Colonic mucosa (tissue), 4 donors: ENCODE results near the gene AGO1. TPM values are rescaled to one million over a fixed set of nuclear protein-coding genes. Genes with fewer than 3 reads are reported as not detected.

Experiments
- DNase-seq: peaks from one replicate; pipeline ENCODE4 v3.0.0-alpha.2; 2020
- H3K27ac ChIP-seq: fragments of 200-600 bp; one replicate; pipeline ENCODE4 v1.8.0; 2021
- H3K27me3 ChIP-seq: fragments of 200-600 bp; one replicate; pipeline ENCODE4 v1.8.0; 2021
- H3K36me3 ChIP-seq: fragments of 200-600 bp; one replicate; pipeline ENCODE4 v1.8.0; 2021
- H3K4me1 ChIP-seq: fragments of 200-600 bp; one replicate; pipeline ENCODE4 v1.8.0; 2021; ENCODE audit warnings: mild to moderate bottlenecking
- H3K4me3 ChIP-seq: fragments of 200-600 bp; one replicate; pipeline ENCODE4 v1.8.0; 2021
- H3K9ac ChIP-seq, 2 donors: one replicate each; pipeline ENCODE4 v1.7.0; 2013; ENCODE audit warnings: control low read depth in 2 of 2, low read depth in 2 of 2, low read length in 2 of 2
- H3K9me3 ChIP-seq: fragments of 200-600 bp; one replicate; pipeline ENCODE4 v1.8.0; 2021
- CTCF ChIP-seq: fragments of 200-600 bp; IDR thresholded peaks from one replicate; pipeline ENCODE4 v1.8.0; 2022; ENCODE audit warnings: antibody characterized with exemption, mild to moderate bottlenecking
- intact Hi-C: fragments of 100-400 bp; cut with DNase I; formaldehyde crosslinking; loops from one replicate; pipeline ENCODE4 v1.14.1; 2022
- total RNA-seq, 2 donors: library from RNA; stranded (reverse); fragmentation: NEBNext Ultra II Directional in 1 of 2; extraction: Animal tissue kit (Norgen Biotek cat#: 25700) in 1 of 2; gene quantifications; one replicate each; pipeline ENCODE4 v1.2.1, GENCODE V29; 2021
- donor health status: healthy.
- donor health status: DM: no; HTN: no; CAD: no.
- donor health status: DM: no; HTN: no; CAD: no.

The AGO1 gene
- 10 to 100 TPM; 24.2 to 27.7 TPM for total RNA-seq

- peak; percentile 96 for TF ChIP-seq CTCF
- Histone ChIP-seq H3K36me3 (no peaks in the 10 kb centered on the region), H3K4me3 (peak within 1 kb of the TSS; percentile 68), H3K4me1 (peaks cover 3% of the 10 kb centered on the region), H3K27ac (peak within 1 kb of the TSS; percentile 30), H3K27me3 (no peaks in the 10 kb centered on the region), H3K9me3 (no peaks in the 10 kb centered on the region), H3K9ac (peak within 1 kb of the TSS; percentile 99)
- intact Hi-C loops, result no loop called here
- DNase-seq, result peak; percentile 95
These were observed at the start of gene AGO1 for GRCh38 chr1:35882945-35883634. Gene AGO1, plus strand, starts transcription at chr1:35883209. Its CDS starts 213 bp downstream, at chr1:35883422.

GRCh38 chr1:35833395-35833794 is 49.6 kb upstream of the AGO1 start:
- no peak for DNase-seq
- peaks cover 16% of the 10 kb centered on the region for H3K36me3 ChIP-seq
- no peaks in the 10 kb centered on the region for H3K4me1 ChIP-seq
- H3K27ac ChIP-seq, result no peak overlapping the region
- no peak for TF ChIP-seq CTCF
- no peaks in the 10 kb centered on the region for H3K9me3 ChIP-seq
- H3K9ac ChIP-seq, result no peak overlapping the region
- H3K27me3 ChIP-seq, result no peaks in the 10 kb centered on the region
- H3K4me3 ChIP-seq, result no peak overlapping the region
- intact Hi-C loops, result no loop called here

GRCh38 chr1:35834218-35834617 is 48.8 kb upstream of the AGO1 start:
- DNase-seq, result no peak
- intact Hi-C loops, result no loop called here
- H3K27me3 ChIP-seq, result no peaks in the 10 kb centered on the region
- no peaks in the 10 kb centered on the region for H3K4me1 ChIP-seq
- TF ChIP-seq CTCF, result no peak
- H3K9ac ChIP-seq, result no peak overlapping the region
- no peak overlapping the region for H3K27ac ChIP-seq
- peaks cover 14% of the 10 kb centered on the region for H3K36me3 ChIP-seq
- no peaks in the 10 kb centered on the region for H3K9me3 ChIP-seq
- H3K4me3 ChIP-seq, result no peak overlapping the region

GRCh38 chr1:35835398-35835797 is 47.6 kb upstream of the AGO1 start:
- no peak for TF ChIP-seq CTCF
- no peaks in the 10 kb centered on the region for H3K27me3 ChIP-seq
- H3K36me3 ChIP-seq, result peaks cover 14% of the 10 kb centered on the region
- no peak overlapping the region for H3K9ac ChIP-seq
- no peaks in the 10 kb centered on the region for H3K9me3 ChIP-seq
- no peaks in the 10 kb centered on the region for H3K4me1 ChIP-seq
- H3K4me3 ChIP-seq, result no peak overlapping the region
- H3K27ac ChIP-seq, result no peak overlapping the region
- DNase-seq, result no peak
- intact Hi-C loops, result no loop called here

- no peak overlapping the region for H3K9ac ChIP-seq
- H3K36me3 ChIP-seq, result peaks cover 7% of the 10 kb centered on the region
- H3K27ac ChIP-seq, result no peak overlapping the region
- intact Hi-C loops, result no loop called here
- TF ChIP-seq CTCF, result no peak
- H3K27me3 ChIP-seq, result no peaks in the 10 kb centered on the region
- no peaks in the 10 kb centered on the region for H3K9me3 ChIP-seq
- H3K4me3 ChIP-seq, result no peak overlapping the region
- DNase-seq, result no peak
- H3K4me1 ChIP-seq, result no peaks in the 10 kb centered on the region
These were observed 46.3 kb upstream of the AGO1 start for GRCh38 chr1:35836734-35837133.
